Lower leg skin (tissue), 3 donors: ENCODE results near the gene ANKMY2.

Experiments used
- CTCF ChIP-seq, 3 donors: fragments of 450-650 bp; IDR thresholded peaks; one replicate each; pipeline ENCODE4 v1.5.1; 2016; ENCODE audit warnings: antibody characterized with exemption in 3 of 3, mild to moderate bottlenecking in 3 of 3, moderate library complexity in 2 of 3
- POLR2A ChIP-seq, 2 donors: fragments of 450-650 bp; IDR thresholded peaks; one replicate each; pipeline ENCODE4 v1.6.1; 2016 to 2017; ENCODE audit warnings: antibody characterized with exemption in 2 of 2, mild to moderate bottlenecking in 1 of 2, moderate library complexity in 1 of 2

- TF ChIP-seq CTCF (IDR thresholded peaks at IDR 0.05) (no peak), POLR2A (IDR thresholded peaks at IDR 0.05) (no peak)
These were observed 12.2 kb upstream of the ANKMY2 start for GRCh38 chr7:16657656-16658279.
